SHP77 treated with DMSO at 0.1 percent for 48 hours (cell line): ENCODE measurements around the gene HSPA1B.

Experiments
- DNase-seq: peaks from one replicate; lab custom pipeline; 2025; lab: John Stamatoyannopoulos, UW

HSPA1B gene

GRCh38 chr6:31879143-31879542 is 51.6 kb downstream of the HSPA1B start:
- no peak for DNase-seq
